ENCODE data around the gene FAM47E.
"Not testable (repeated sequence)": the region's sequence is repeated elsewhere in the genome, so short reads cannot be mapped to it uniquely, and the experiment has no call there.

Gene FAM47E

DNA sequence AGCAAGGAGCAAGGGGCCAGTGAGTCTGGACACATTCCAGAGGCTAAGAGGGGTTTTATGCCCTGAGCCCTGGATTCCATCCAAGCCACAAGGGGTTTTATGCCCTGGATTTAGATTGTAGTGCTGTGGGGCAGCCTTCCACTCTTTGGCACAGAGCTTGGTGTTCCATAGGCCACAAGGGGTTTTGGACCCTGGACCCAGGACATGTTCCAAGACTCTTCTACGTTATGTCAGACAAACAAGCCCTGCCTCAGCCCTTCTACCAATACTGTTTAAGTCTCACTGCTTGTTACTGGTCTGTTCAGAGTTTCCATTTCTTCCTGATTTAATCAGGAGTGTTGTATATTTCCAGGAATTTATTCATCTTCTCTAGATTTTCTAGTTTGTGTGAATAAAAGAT is 25.1 kb upstream of the FAM47E start:
- no peak for DNase-seq (ENCODE audit: low spot score)

GRCh38 chr4:76232681-76233080 is 18.8 kb upstream of the FAM47E start:
- no peak for DNase-seq (ENCODE audit: low spot score)

DNA sequence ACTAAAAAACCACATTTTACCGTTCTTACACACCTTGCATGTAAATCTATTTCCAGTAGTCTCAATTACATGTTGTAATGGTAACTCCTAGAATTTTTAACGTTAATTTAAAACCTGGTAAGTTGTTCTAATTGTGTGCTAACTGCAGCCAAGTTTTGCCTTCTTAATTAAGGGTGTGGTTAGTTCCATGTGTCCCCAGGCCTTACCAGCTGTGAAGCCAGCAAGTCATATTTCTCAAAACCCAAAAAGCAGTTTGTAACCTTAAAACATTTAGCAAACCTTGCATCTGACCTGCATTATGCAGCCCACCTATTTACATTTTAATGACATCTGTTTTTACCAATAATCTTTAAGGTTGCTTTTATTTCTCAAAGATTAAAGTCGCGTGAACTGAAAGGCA is 18.4 kb upstream of the FAM47E start:
- no peak for DNase-seq (ENCODE audit: low spot score)

GRCh38 chr4:76233529-76233928 is 18.0 kb upstream of the FAM47E start:
- no peak for DNase-seq (ENCODE audit: low spot score)

- DNase-seq (ENCODE audit: low spot score), result peak; percentile 76
Observed at GRCh38 chr4:76233967-76234678, 17.4 kb upstream of the FAM47E start.

- DNase-seq (ENCODE audit: low spot score), result no peak
Observed at GRCh38 chr4:76234679-76235044, 16.9 kb upstream of the FAM47E start.

GRCh38 chr4:76235407-76235806 is 16.1 kb upstream of the FAM47E start:
- peak; percentile 28 for DNase-seq (ENCODE audit: low spot score)

- DNase-seq (ENCODE audit: low spot score), result peak; percentile 83
Observed at GRCh38 chr4:76235915-76236314, 15.6 kb upstream of the FAM47E start.

GRCh38 chr4:76238236-76238635 is 13.3 kb upstream of the FAM47E start:
- DNase-seq (ENCODE audit: low spot score), result no peak

DNA sequence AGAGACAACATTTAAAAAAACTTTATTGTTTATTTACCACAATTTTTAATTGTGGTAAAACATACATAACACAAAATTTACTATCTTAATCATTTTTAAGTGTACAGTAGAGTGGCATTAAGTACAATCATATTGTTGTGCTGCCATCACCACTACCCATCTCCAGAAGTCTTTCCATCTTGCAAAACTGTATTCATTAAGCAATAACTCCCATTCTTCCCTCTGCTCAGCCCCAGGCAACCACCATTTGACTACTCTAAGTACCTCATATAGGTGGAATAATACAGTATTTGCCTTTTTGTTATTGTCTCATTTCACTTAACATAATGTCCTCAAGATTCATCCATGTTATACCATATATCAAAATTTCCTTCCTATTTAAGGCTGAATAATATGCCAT is 12.8 kb upstream of the FAM47E start:
- DNase-seq (ENCODE audit: low spot score), result no peak

DNA sequence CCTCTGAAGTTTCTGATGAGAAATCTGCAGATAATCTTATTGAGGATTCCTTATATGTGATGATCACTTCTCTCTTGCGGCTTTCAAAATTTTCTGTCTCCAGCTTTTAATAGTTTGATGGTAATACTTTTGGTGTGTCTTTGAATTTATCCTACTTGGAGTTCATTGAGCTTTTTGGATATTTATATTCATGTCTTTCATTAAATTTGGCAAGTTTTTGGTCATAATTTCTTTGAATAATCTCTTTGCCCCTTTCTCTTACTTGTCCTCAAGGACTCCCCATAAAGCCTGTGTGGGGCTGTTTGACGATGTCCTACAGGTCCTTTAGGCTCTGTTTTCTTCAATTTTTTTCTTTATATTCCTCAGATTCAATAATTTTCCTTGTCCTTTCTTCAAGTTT is 11.3 kb upstream of the FAM47E start:
- DNase-seq (ENCODE audit: low spot score), result no peak

DNA sequence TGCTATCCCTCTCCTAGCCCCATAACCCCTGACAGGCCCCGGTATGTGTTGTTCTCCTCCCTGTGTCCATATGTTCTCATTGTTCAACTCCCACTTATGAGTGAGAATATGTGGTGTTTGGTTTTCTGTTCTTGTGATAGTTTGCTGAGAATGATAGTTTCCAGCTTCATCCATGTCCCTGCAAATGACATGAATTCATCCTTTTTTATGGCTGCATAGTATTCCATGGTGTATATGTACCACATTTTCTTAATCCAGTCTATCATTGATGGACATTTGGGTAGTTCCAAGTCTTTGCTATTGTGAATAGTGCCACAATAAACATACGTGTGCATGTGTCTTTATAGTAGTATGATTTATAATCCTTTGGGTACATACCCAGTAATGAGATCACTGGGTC is 7.6 kb upstream of the FAM47E start:
- not testable (repeated sequence) for DNase-seq (ENCODE audit: low spot score)

DNA sequence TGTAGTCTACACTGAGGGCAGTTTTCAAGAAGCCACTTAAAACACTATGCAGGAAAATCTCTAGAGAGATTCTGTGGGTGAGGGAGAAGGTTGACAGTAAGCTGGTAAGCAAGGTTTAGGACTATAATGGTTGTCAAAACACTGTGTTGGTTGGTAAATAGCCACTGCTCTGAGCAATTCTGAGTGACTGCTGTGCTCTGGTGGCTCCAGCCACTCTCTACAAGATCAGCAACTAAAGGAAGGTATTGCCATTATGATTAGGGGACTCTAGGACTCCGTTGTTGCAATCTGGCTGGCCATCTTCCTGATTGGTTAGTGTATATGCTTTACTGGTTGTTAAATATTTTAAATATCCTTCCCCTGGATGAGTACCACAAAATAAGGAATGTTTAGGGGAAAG is 5.5 kb upstream of the FAM47E start:
- DNase-seq (ENCODE audit: low spot score), result no peak

GRCh38 chr4:76246852-76247251 is 4.7 kb upstream of the FAM47E start:
- DNase-seq (ENCODE audit: low spot score), result no peak

DNA sequence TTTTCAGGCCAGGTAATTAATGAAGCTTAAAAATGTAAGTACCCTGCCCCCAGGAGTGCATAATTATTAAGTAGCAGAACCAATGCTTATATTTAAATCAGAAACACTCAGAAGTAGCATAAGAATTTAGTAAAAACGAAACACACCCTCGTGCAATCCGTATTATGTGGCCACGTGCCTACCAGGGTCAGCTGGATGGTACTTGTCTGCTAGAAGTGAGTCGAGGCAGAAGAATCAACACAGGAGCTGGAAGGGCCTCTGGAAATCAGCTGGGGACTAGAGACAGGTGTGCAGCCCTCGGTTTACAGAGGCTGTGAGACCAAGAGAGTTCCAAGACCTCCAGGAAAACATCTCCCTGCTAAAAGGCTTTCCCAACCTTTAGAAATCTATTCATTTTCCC is 559 bp upstream of the FAM47E start:
- no peak for DNase-seq (ENCODE audit: low spot score)

DNA sequence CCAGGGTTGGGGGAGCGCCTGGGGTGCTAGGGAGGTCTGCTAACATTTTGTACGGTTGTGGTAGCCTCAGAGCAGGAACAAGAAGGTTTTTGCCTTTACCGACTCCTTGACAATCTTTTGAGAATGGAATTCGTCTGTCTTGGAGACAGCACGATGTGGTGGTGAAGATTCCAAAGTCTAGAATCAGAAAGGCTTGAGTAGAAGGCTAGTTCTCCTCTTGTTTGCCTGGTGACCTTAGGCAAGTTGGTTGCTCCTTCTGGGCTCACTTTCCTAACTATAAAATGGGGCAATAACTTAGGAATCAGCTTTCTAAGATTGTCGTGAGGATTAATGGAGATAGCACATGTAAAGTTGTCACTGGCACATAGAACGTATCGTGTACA is 741 bp downstream of the FAM47E start:
- no peak for DNase-seq (ENCODE audit: low spot score)

GRCh38 chr4:76253511-76253910 is 2.0 kb downstream of the FAM47E start:
- DNase-seq (ENCODE audit: low spot score), result no peak

GRCh38 chr4:76256032-76256431 is 4.5 kb downstream of the FAM47E start:
- DNase-seq (ENCODE audit: low spot score), result no peak

- DNase-seq (ENCODE audit: low spot score), result no peak
Observed at GRCh38 chr4:76256968-76257367, 5.4 kb downstream of the FAM47E start.

GRCh38 chr4:76257824-76258223 is 6.3 kb downstream of the FAM47E start:
- no peak for DNase-seq (ENCODE audit: low spot score)

GRCh38 chr4:76260571-76260970 is 9.1 kb downstream of the FAM47E start:
- DNase-seq (ENCODE audit: low spot score), result no peak

DNA sequence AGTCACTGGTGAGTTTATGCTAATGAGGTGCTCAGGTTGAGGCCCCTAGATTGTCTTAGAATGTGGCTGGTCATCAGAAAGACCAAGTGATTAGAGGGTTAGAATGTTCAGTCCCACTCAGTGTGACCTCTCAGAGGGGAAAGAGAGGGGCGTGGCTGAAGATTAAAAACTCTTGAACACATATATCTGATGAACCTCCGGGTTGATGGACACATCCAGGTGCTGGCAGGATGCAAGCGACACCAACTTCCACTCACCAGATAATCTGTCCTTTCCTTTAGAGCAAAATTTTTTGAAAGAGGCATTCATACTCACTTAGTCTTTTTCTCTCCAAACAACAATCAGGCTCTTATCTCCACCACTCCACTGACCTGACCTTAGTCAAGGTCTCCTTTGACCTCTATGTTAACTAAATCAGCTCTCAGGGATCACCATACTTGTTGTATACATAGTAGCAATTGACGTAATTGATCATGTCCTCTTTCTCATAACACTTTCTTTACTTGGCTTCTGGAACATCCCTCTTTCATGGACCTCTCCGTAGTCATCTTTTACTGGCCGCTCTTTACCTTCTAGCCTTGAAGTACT is 14.2 kb downstream of the FAM47E start:
- no peak for DNase-seq (ENCODE audit: low spot score)

- no peak for DNase-seq (ENCODE audit: low spot score)
Observed at GRCh38 chr4:76266627-76267026, 15.1 kb downstream of the FAM47E start.

- DNase-seq (ENCODE audit: low spot score), result no peak
Observed at GRCh38 chr4:76267811-76268210, 16.3 kb downstream of the FAM47E start.
